IPS DF 6.9 (cell line): ENCODE data around the gene KLF1.
"Not testable (repeated sequence)": the region's sequence is repeated elsewhere in the genome, so short reads cannot be mapped to it uniquely, and the experiment has no call there.

Experiments used
- DNase-seq: peaks from one replicate; pipeline ENCODE4 v3.0.0-alpha.2; 2013; ENCODE audit warnings: low read depth, low spot score
- H3K27ac ChIP-seq: one replicate; pipeline ENCODE4 v1.5.1; 2013; ENCODE audit warnings: low read length, control low read depth
- H3K27me3 ChIP-seq: 2 replicates; pipeline ENCODE4 v1.6.1; 2013; ENCODE audit warnings: mild to moderate bottlenecking, low read length; ENCODE audit not compliant: control insufficient read depth, insufficient read depth
- H3K36me3 ChIP-seq: 2 replicates; pipeline ENCODE4 v1.6.1; 2013; ENCODE audit warnings: low read length; ENCODE audit not compliant: control insufficient read depth, insufficient read depth
- H3K4me1 ChIP-seq: 2 replicates; pipeline ENCODE4 v1.6.1; 2013; ENCODE audit warnings: low read length; ENCODE audit not compliant: control insufficient read depth, insufficient read depth
- H3K4me3 ChIP-seq: 2 replicates; pipeline ENCODE4 v1.5.1; 2013; ENCODE audit warnings: mild to moderate bottlenecking, low read length
- H3K9me3 ChIP-seq: 2 replicates; pipeline ENCODE4 v1.6.1; 2013; ENCODE audit warnings: low read length, inconsistent platforms; ENCODE audit not compliant: control insufficient read depth, insufficient read depth
- WGBS: extraction: QIAGEN DNeasy Blood & Tissue Kit; methylation state at CpG from one replicate; pipeline ENCODE4 v1.1.7; 2013; ENCODE audit warnings: mixed read lengths, missing lambda C conversion rate; ENCODE audit not compliant: insufficient read length, insufficient coverage; 5-methylcytosine and 5-hydroxymethylcytosine counted together

The KLF1 gene

GRCh38 chr19:12866416-12867119 is 20.4 kb downstream of the KLF1 start:
- no peak for DNase-seq
- Histone ChIP-seq H3K4me3 (no peak overlapping the region), H3K27ac (no peak overlapping the region), H3K4me1 (peaks cover 8% of the 10 kb centered on the region), H3K36me3 (no peaks in the 10 kb centered on the region; the same call in 1 of the 2 replicates), H3K9me3 (no peaks in the 10 kb centered on the region), H3K27me3 (no peaks in the 10 kb centered on the region)
- WGBS = no CpG with 5 or more reads among the region's 29 CpGs

DNA sequence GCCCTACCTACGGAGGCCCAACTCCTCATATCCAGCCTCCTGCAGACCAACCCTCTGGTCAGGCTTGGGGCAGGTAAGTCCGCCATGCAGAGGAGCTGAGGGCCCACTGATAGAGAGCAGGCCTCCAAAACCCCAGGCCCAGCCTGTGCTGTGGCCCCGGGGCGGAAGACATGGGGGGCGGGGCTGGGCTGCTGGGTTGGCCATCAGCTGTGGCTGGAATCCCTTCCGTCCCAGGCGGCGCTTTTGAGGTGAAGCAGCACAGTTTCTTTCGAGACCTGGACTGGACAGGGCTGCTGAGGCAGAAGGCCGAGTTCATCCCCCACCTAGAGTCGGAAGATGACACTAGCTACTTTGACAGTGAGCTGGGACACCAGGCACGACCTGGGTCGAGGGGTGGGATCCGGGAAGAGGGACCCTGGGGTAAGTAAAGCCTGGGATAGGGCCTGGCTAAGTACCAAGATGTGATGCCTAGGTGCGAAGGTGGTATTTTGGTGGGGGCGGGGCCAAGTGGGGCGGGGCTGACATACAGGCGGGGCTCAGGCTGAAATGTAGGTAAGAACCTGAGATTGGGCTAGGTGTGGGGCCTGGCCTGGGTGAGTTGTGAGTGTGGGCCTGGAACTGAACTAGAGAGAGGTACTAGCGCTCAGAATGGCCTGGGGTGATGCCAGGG is 21.1 kb downstream of the KLF1 start:
- no CpG with 5 or more reads among the region's 19 CpGs for WGBS
- Histone ChIP-seq H3K4me3 (no peak overlapping the region), H3K4me1 (peaks cover 8% of the 10 kb centered on the region), H3K36me3 (no peaks in the 10 kb centered on the region; the same call in 1 of the 2 replicates), H3K27me3 (no peaks in the 10 kb centered on the region), H3K27ac (no peak overlapping the region), H3K9me3 (no peaks in the 10 kb centered on the region)
- DNase-seq = no peak

- no peak overlapping the region for H3K27ac ChIP-seq
- no peaks in the 10 kb centered on the region for H3K27me3 ChIP-seq
- H3K9me3 ChIP-seq = no peaks in the 10 kb centered on the region
- no peak overlapping the region for H3K4me3 ChIP-seq
- peaks cover 8% of the 10 kb centered on the region for H3K4me1 ChIP-seq
- DNase-seq = no peak
- no CpG with 5 or more reads among the region's 34 CpGs for WGBS
- no peaks in the 10 kb centered on the region; the same call in 1 of the 2 replicates for H3K36me3 ChIP-seq
These were observed 22.0 kb downstream of the KLF1 start for GRCh38 chr19:12864721-12865715.

- Histone ChIP-seq H3K36me3 (no peaks in the 10 kb centered on the region), H3K9me3 (no peaks in the 10 kb centered on the region), H3K27me3 (no peaks in the 10 kb centered on the region), H3K4me3 (no peak overlapping the region), H3K4me1 (peaks cover 8% of the 10 kb centered on the region), H3K27ac (no peak overlapping the region)
- DNase-seq = no peak
- WGBS = no CpG with 5 or more reads among the region's 4 CpGs
These were observed 22.9 kb downstream of the KLF1 start for GRCh38 chr19:12864143-12864542.

DNA sequence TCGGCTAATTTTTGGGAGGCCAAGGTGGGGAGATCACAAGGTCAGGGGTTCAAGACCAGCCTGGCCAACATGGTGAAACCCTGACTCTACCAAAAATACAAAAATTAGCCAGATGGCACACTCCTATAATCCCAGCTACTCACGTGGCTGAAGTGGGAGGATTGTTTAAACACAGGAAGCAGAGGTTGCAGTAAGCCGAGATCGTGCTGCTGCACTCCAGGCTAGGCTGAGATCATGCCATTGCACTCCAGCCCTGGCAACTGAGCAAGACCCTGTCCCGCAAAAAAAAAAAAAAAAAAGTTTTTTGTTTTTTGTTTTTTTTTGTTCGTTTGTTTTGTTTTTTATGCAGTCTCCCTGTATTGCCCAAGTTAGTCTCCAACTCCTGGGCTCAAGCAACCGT is 27.5 kb downstream of the KLF1 start:
- WGBS = no CpG with 5 or more reads among the region's 7 CpGs
- no peak overlapping the region for H3K4me3 ChIP-seq
- no peak overlapping the region for H3K27ac ChIP-seq

GRCh38 chr19:12858041-12858928 is 28.7 kb downstream of the KLF1 start:
- H3K27me3 ChIP-seq = no peaks in the 10 kb centered on the region
- H3K27ac ChIP-seq = no peak overlapping the region
- no peak for DNase-seq
- H3K36me3 ChIP-seq = peaks cover 5% of the 10 kb centered on the region
- H3K4me3 ChIP-seq = no peak overlapping the region
- H3K4me1 ChIP-seq = no peaks in the 10 kb centered on the region
- no peaks in the 10 kb centered on the region for H3K9me3 ChIP-seq
- no CpG with 5 or more reads among the region's 35 CpGs for WGBS

More for the DNA sequence above, 27.5 kb downstream of the KLF1 start:
- no peak for DNase-seq
- Histone ChIP-seq H3K36me3 (peaks cover 5% of the 10 kb centered on the region), H3K4me1 (no peaks in the 10 kb centered on the region), H3K9me3 (no peaks in the 10 kb centered on the region), H3K27me3 (no peaks in the 10 kb centered on the region)

DNA sequence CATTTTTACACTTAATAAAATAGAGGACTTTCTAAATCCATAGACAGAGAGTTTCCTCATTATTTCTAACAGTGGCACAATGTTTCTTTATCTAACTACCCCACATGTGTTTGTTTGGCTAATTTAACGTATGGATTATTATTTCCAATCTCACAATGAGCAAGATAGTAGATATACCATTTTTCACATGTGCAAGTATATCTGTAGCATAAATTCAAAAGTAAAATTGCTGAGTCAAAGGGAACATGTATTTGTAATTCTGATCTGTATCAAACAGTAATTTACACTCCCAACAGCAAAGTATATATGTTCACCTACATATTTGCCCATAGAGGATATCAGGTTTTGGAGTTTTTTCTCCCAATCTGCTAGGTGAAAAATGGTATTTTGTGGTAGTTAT is 30.3 kb downstream of the KLF1 start:
- H3K9me3 ChIP-seq = no peaks in the 10 kb centered on the region
- H3K27me3 ChIP-seq = no peaks in the 10 kb centered on the region
- no peak overlapping the region for H3K4me3 ChIP-seq
- no CpG with 5 or more reads among the region's 1 CpG for WGBS
- no peaks in the 10 kb centered on the region for H3K4me1 ChIP-seq
- H3K36me3 ChIP-seq = peaks cover 9% of the 10 kb centered on the region
- H3K27ac ChIP-seq = no peak overlapping the region
- DNase-seq = no peak

- Histone ChIP-seq H3K4me3 (no peak overlapping the region), H3K27me3 (no peaks in the 10 kb centered on the region)
- whole genome bisulfite sequencing = no CpG with 5 or more reads among the region's 69 CpGs
These were observed 39.6 kb downstream of the KLF1 start for GRCh38 chr19:12847159-12848139.

GRCh38 chr19:12846613-12847012 is 40.4 kb downstream of the KLF1 start:
- not testable (repeated sequence) for H3K27me3 ChIP-seq, H3K4me3 ChIP-seq, H3K9me3 ChIP-seq, DNase-seq, H3K4me1 ChIP-seq, H3K36me3 ChIP-seq, H3K27ac ChIP-seq
- WGBS = no CpG with 5 or more reads among the region's 7 CpGs

More at GRCh38 chr19:12847159-12848139, 39.6 kb downstream of the KLF1 start:
- Histone ChIP-seq H3K36me3 (peaks cover 4% of the 10 kb centered on the region; the same call in 1 of the 2 replicates), H3K27ac (no peak overlapping the region), H3K9me3 (no peaks in the 10 kb centered on the region), H3K4me1 (0 out of 2 replicates have a peak, but pooled peaks cover 2% of the 10 kb centered on the region)
- DNase-seq = no peak
